Measurements from ENCODE around the gene LSAMP. TPM values are rescaled to one million over a fixed set of nuclear protein-coding genes. Genes with fewer than 3 reads are reported as not detected.

The LSAMP gene
- total RNA-seq, 1 donor from 2014 or later: not detected

DNA sequence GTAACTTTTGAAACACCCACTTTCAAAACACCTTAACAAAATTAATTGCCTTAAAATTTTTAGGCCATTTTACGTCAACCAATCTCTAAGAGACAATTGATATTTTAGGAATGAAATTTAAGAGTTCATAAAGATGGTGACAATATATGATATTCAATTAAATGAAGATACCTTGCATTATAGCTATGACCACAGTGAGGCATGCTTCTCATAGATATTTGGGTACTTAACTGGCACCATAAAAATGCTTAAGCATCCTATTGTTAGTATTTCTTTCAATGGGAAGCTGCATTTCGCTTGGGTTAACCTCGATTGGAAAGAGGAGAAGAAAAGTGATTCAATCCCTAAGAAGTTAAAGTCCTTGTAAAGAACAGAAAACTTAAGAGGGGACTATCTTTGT is 613.0 kb downstream of the LSAMP start:
- Mint-ChIP-seq H3K27me3 (ENCODE audit: low read depth) (peaks cover 19% of the 10 kb centered on the region), H3K9me3 (no peaks in the 10 kb centered on the region), H3K4me3 (ENCODE audit: low read depth) (no peak overlapping the region), H3K4me1 (ENCODE audit: low read depth) (no peaks in the 10 kb centered on the region), H3K27ac (no peak overlapping the region), H3K36me3 (ENCODE audit: low read depth) (no peaks in the 10 kb centered on the region)
- DNase-seq (ENCODE audit: low spot score): no peak
- intact Hi-C loops (cut with micrococcal nuclease): no loop called here

- H3K4me3 Mint-ChIP-seq (ENCODE audit: low read depth): no peak overlapping the region
- no peaks in the 10 kb centered on the region for H3K36me3 Mint-ChIP-seq (ENCODE audit: low read depth)
- H3K27ac Mint-ChIP-seq: no peak overlapping the region
- H3K27me3 Mint-ChIP-seq (ENCODE audit: low read depth): peaks cover 19% of the 10 kb centered on the region
- H3K4me1 Mint-ChIP-seq (ENCODE audit: low read depth): no peaks in the 10 kb centered on the region
- no peaks in the 10 kb centered on the region for H3K9me3 Mint-ChIP-seq
- no peak for DNase-seq (ENCODE audit: low spot score)
- intact Hi-C loops (cut with micrococcal nuclease): no loop called here
Measured at GRCh38 chr3:115831864-115832263, 613.4 kb downstream of the LSAMP start.

- no peak for DNase-seq (ENCODE audit: low spot score)
- peaks cover 16% of the 10 kb centered on the region for H3K27me3 Mint-ChIP-seq (ENCODE audit: low read depth)
- H3K36me3 Mint-ChIP-seq (ENCODE audit: low read depth): no peaks in the 10 kb centered on the region
- no peak overlapping the region for H3K4me3 Mint-ChIP-seq (ENCODE audit: low read depth)
- no peaks in the 10 kb centered on the region for H3K4me1 Mint-ChIP-seq (ENCODE audit: low read depth)
- H3K9me3 Mint-ChIP-seq: no peaks in the 10 kb centered on the region
- intact Hi-C loops (cut with micrococcal nuclease): no loop called here
- no peak overlapping the region for H3K27ac Mint-ChIP-seq
Measured at GRCh38 chr3:115830764-115831395, 614.4 kb downstream of the LSAMP start.

DNA sequence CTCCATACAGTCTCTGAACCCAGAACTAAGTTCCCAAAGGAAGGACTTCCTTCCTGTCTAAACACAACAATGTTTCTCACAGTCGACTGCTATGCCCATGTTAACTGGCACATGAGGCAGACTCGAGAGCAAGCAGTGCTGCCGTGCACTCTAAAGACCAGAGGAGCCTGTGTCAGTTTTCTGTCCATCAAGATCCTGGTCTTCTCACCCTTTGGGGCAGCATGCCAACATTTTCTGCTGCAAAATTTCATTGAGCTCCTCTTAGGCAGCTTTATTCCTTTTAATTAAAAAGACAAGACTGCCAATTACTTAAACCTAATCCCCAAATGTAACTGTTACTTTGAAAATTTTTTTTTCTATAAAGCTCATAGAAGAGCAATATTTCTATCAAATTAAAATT is 616.9 kb downstream of the LSAMP start:
- Mint-ChIP-seq H3K27ac (no peak overlapping the region), H3K27me3 (ENCODE audit: low read depth) (peaks cover 11% of the 10 kb centered on the region), H3K36me3 (ENCODE audit: low read depth) (no peaks in the 10 kb centered on the region), H3K4me3 (ENCODE audit: low read depth) (no peak overlapping the region), H3K9me3 (no peaks in the 10 kb centered on the region), H3K4me1 (ENCODE audit: low read depth) (no peaks in the 10 kb centered on the region)
- intact Hi-C loops (cut with micrococcal nuclease): no loop called here
- no peak for DNase-seq (ENCODE audit: low spot score)

GRCh38 chr3:115827495-115827894 is 617.8 kb downstream of the LSAMP start:
- H3K27ac Mint-ChIP-seq: no peak overlapping the region
- H3K4me3 Mint-ChIP-seq (ENCODE audit: low read depth): no peak overlapping the region
- H3K27me3 Mint-ChIP-seq (ENCODE audit: low read depth): peaks cover 11% of the 10 kb centered on the region
- no peak for DNase-seq (ENCODE audit: low spot score)
- no peaks in the 10 kb centered on the region for H3K36me3 Mint-ChIP-seq (ENCODE audit: low read depth)
- intact Hi-C loops (cut with micrococcal nuclease): no loop called here
- H3K4me1 Mint-ChIP-seq (ENCODE audit: low read depth): no peaks in the 10 kb centered on the region
- H3K9me3 Mint-ChIP-seq: no peaks in the 10 kb centered on the region

DNA sequence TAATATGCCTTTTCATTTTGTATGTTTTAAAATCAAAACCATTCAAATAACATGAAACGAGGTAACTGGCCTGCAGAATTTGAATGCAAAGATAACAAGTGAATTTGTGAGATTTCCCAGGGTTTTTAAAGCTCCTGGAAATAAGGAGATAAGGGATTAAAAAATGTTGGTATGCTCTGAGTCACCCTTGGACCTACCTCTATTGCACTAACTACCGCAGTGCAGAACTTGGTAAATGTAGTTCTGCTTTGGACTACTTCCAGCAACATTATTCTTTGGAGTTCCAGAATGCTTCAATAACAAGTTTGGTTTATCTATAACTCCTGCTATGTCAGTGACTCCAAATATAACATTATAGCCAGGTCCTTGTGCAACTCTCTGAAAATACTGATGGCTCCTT is 620.2 kb downstream of the LSAMP start:
- Mint-ChIP-seq H3K4me3 (ENCODE audit: low read depth) (no peak overlapping the region), H3K36me3 (ENCODE audit: low read depth) (no peaks in the 10 kb centered on the region), H3K27me3 (ENCODE audit: low read depth) (peaks cover 13% of the 10 kb centered on the region), H3K27ac (no peak overlapping the region), H3K4me1 (ENCODE audit: low read depth) (no peaks in the 10 kb centered on the region), H3K9me3 (no peaks in the 10 kb centered on the region)
- no peak for DNase-seq (ENCODE audit: low spot score)
- intact Hi-C loops (cut with micrococcal nuclease): no loop called here

DNA sequence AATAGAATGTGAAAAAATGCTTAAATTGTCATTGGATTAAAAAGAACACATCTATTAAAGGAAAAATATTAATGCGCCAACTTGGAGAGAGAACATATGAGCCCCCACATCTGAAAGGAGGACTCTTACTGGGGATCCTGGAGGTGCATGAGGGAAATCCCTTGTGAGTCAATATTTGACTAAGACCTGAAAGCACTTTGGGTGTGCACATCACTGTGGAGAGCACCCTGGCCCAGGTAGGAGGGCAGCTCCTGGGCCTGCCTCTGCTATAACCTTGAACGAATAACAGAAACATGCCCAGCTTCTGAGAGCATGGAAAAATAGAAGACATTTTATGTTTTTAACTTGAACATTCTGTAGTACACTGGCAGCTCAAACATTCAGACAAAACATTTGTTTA is 622.2 kb downstream of the LSAMP start:
- Mint-ChIP-seq H3K27me3 (ENCODE audit: low read depth) (peaks cover 8% of the 10 kb centered on the region), H3K36me3 (ENCODE audit: low read depth) (no peaks in the 10 kb centered on the region), H3K9me3 (no peaks in the 10 kb centered on the region), H3K27ac (no peak overlapping the region), H3K4me1 (ENCODE audit: low read depth) (no peaks in the 10 kb centered on the region), H3K4me3 (ENCODE audit: low read depth) (no peak overlapping the region)
- intact Hi-C loops (cut with micrococcal nuclease): no loop called here
- DNase-seq (ENCODE audit: low spot score): no peak

GRCh38 chr3:115822579-115822978 is 622.7 kb downstream of the LSAMP start:
- Mint-ChIP-seq H3K4me3 (ENCODE audit: low read depth) (no peak overlapping the region), H3K27me3 (ENCODE audit: low read depth) (peaks cover 5% of the 10 kb centered on the region), H3K27ac (no peak overlapping the region), H3K4me1 (ENCODE audit: low read depth) (no peaks in the 10 kb centered on the region), H3K9me3 (no peaks in the 10 kb centered on the region), H3K36me3 (ENCODE audit: low read depth) (no peaks in the 10 kb centered on the region)
- DNase-seq (ENCODE audit: low spot score): no peak
- intact Hi-C loops (cut with micrococcal nuclease): no loop called here

DNA sequence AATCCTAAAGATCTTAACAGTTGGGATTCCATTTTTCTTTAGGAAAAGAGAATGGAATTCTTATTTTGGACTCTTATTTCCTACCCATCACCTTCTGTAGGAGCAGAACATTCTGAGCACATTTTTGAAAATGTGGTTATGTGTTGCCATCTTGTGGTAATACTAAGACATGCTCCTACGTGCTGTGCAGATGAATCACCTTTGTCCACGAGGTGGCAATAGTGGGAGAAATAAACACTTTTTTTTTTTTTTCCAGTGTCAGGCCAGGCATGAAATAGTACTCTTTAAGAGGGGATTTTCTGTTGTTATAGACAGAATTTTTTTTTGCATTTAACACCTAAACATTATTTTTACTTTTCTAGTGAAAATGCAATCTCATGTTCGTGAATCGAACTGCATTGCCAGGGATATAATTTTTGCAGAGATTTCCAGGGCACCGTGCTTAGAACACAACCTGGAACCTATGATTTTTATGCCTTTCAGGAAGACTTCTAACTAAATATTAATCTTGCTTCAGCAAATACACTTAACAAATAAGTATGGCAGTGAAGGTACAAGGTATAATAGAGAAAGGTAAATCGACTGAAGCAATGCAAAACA is 625.4 kb downstream of the LSAMP start:
- intact Hi-C loops (cut with micrococcal nuclease): loop anchor here (10.0 kb wide), 1 partner anchor 775 kb away; no protein-coding TSS in a partner anchor
- no peak overlapping the region for H3K4me3 Mint-ChIP-seq (ENCODE audit: low read depth)
- H3K4me1 Mint-ChIP-seq (ENCODE audit: low read depth): no peaks in the 10 kb centered on the region
- H3K36me3 Mint-ChIP-seq (ENCODE audit: low read depth): no peaks in the 10 kb centered on the region
- DNase-seq (ENCODE audit: low spot score): peak; percentile 51
- H3K27me3 Mint-ChIP-seq (ENCODE audit: low read depth): peaks cover 7% of the 10 kb centered on the region
- H3K27ac Mint-ChIP-seq: no peak overlapping the region
- no peaks in the 10 kb centered on the region for H3K9me3 Mint-ChIP-seq

DNA sequence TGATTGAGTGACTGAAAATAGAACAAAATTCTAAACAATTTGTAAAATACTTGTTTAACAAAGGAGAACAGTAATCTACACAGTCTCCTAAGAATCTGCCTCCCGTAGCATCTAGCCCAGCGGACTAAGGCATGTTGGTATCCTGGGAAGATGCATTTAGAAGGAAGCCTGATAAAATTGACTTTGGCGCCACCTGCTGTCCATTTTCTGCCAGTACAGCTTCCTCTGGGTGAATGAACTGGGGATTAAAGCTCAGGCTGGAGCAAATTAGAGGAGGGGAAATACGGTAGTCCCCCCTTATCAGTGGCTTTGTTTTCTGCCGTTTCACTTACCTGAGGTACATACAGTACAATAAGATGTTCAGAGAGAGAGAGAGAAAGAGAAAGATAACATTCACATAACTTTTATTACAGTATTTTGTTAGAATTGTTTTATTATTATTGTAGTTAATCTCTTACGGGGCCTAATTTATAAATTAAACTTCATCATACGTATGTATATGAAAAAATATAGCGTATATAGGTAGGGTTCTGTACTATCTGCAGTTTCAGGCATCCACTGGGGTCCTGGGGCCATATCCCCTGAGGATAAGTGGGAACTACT is 630.4 kb downstream of the LSAMP start:
- Mint-ChIP-seq H3K27me3 (ENCODE audit: low read depth) (peaks cover 16% of the 10 kb centered on the region), H3K4me3 (ENCODE audit: low read depth) (no peak overlapping the region), H3K36me3 (ENCODE audit: low read depth) (no peaks in the 10 kb centered on the region), H3K27ac (no peak overlapping the region), H3K4me1 (ENCODE audit: low read depth) (no peaks in the 10 kb centered on the region), H3K9me3 (no peaks in the 10 kb centered on the region)
- DNase-seq (ENCODE audit: low spot score): peak; percentile 45
- intact Hi-C loops (cut with micrococcal nuclease): loop anchor here (2.0 to 10.0 kb wide), 5 partner anchors 30 to 770 kb away; no protein-coding TSS in a partner anchor

DNA sequence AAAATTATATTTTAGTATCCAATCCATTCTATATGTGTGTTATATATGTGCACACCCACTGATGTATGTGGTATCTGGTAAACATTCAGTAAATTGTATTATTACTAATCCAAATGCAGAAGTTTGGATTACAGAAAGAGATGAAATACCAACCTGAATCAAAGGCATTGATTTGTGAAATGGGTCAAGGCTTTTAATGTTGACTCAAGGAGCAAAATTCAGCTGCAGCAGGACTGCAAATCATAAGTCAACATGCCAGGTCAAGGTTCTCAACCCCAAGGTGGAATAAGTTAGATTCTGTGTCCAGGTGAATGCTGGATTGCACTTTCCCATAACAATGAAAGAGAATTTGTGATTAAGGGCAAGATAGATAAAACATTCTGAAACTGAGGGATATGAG is 631.3 kb downstream of the LSAMP start:
- Mint-ChIP-seq H3K9me3 (no peaks in the 10 kb centered on the region), H3K4me3 (ENCODE audit: low read depth) (no peak overlapping the region), H3K36me3 (ENCODE audit: low read depth) (no peaks in the 10 kb centered on the region), H3K27ac (no peak overlapping the region), H3K27me3 (ENCODE audit: low read depth) (peaks cover 23% of the 10 kb centered on the region), H3K4me1 (ENCODE audit: low read depth) (no peaks in the 10 kb centered on the region)
- intact Hi-C loops (cut with micrococcal nuclease): loop anchor here (2.0 to 10.0 kb wide), 5 partner anchors 29 to 769 kb away; no protein-coding TSS in a partner anchor
- DNase-seq (ENCODE audit: low spot score): no peak

DNA sequence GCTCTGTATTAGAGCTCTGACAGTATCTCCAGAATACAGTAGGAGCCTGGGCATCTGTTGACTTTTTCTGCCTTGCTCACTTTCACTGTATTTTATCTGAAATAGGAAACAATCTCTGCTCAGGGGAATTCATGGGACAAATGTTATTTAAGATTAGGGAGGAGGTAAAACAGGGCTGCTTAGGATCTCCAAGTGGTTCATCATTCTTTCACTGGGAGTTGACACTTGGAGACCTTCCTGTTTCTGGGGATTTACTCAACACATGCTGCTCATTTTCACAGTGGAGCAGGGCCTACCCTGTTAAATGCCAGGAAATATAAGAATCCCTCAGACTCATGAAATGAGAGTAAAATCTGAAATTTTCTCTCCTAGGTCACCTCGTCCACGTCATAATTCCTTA is 636.5 kb downstream of the LSAMP start:
- Mint-ChIP-seq H3K27me3 (ENCODE audit: low read depth) (peaks cover 40% of the 10 kb centered on the region), H3K36me3 (ENCODE audit: low read depth) (no peaks in the 10 kb centered on the region), H3K4me1 (ENCODE audit: low read depth) (no peaks in the 10 kb centered on the region), H3K27ac (no peak overlapping the region), H3K9me3 (no peaks in the 10 kb centered on the region), H3K4me3 (ENCODE audit: low read depth) (no peak overlapping the region)
- intact Hi-C loops (cut with micrococcal nuclease): no loop called here
- DNase-seq (ENCODE audit: low spot score): no peak

GRCh38 chr3:115808244-115808643 is 637.0 kb downstream of the LSAMP start:
- H3K4me3 Mint-ChIP-seq (ENCODE audit: low read depth): no peak overlapping the region
- no peak overlapping the region for H3K27ac Mint-ChIP-seq
- DNase-seq (ENCODE audit: low spot score): no peak
- H3K4me1 Mint-ChIP-seq (ENCODE audit: low read depth): peaks cover 3% of the 10 kb centered on the region
- intact Hi-C loops (cut with micrococcal nuclease): no loop called here
- H3K27me3 Mint-ChIP-seq (ENCODE audit: low read depth): peaks cover 43% of the 10 kb centered on the region
- no peaks in the 10 kb centered on the region for H3K9me3 Mint-ChIP-seq
- H3K36me3 Mint-ChIP-seq (ENCODE audit: low read depth): no peaks in the 10 kb centered on the region
